Hematopoietic multipotent progenitor cell (in vitro differentiated cells): Measurements from ENCODE around the gene DISP2. TPM values are rescaled to one million over a fixed set of nuclear protein-coding genes. Genes with fewer than 3 reads are reported as not detected.

Source experiments
- DNase-seq, 3 donors: peaks; one replicate each; pipeline ENCODE4 v3.0.0-alpha.2; 2011 to 2015; ENCODE audit warnings: low read depth in 2 of 3, low spot score in 2 of 3
- total RNA-seq: library from RNA; depleted of rRNA; stranded (reverse); fragments of >200 nt; gene quantifications from one replicate; pipeline ENCODE4 v1.2.3, GENCODE V29; 2012

The DISP2 gene
- total RNA-seq, 1 donor = 0.54 TPM

GRCh38 chr15:40381818-40382529 is 24.0 kb downstream of the DISP2 start:
- no peak for DNase-seq

DNA sequence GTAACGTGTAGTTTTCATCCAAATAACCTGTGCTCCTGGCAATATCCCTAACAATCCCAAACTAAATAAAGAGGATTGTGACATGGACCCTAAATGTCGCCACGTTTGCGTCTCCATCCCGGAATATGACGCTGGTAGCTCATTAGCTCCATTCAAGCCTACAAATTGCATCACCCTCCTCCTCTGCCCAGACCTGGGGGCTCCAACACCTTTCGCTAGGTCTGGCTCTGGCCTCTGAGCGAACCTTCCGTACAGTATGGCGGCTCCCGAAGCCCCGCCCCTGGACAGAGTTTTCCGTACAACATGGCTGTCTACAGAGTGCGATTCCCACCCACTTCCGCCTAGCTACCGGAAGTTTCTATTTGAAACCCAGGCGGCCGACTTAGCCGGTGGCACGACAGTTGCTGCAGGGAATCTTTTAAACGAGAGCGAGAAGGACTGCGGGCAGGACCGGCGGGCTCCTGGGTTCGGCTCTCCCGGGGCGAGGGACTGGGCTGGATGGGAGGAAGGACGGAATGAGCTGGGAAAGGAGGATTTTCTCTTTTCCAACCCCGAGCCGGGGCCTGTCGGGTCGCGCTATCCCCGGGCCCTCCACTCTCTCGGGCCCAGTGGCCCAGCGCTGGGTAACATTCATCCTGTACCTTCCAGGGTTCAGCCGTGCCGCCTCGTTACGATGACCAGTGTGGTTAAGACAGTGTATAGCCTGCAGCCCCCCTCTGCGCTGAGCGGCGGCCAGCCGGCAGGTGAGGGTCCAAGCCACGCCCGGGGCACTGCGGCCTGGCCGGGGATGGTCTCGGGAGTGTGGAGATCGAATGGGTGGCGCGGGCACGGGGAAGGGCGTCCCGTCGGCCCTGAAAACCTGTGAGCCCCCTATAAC is 24.8 kb downstream of the DISP2 start, which contains the start of gene KNSTRN:
KNSTRN (plus strand) TSS at position 142 of the 877 bp plus-strand sequence; CDS start at position 257, 115 bp downstream.
- DNase-seq = peak; percentile 74 to 96 (median 90)

DNA sequence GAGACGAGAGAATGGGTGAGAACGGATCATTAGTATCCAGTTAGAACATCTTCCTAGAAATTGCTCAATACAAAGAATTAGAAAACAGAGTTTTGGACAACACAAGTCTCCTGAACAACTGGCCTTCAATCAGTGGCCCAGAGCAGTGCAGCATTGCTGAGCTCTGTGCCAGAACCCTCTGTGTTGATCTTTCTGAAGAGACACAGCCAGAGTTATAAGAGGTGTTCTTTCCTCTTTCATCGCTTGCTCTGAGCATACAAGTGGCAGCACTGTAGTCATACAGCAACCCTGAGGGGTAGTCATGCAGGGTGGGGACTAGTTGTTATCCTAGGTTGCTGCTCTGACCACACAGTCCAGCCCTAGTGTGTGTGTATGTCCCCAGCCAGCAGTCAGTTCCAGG is 28.5 kb downstream of the DISP2 start:
- no peak for DNase-seq

DNA sequence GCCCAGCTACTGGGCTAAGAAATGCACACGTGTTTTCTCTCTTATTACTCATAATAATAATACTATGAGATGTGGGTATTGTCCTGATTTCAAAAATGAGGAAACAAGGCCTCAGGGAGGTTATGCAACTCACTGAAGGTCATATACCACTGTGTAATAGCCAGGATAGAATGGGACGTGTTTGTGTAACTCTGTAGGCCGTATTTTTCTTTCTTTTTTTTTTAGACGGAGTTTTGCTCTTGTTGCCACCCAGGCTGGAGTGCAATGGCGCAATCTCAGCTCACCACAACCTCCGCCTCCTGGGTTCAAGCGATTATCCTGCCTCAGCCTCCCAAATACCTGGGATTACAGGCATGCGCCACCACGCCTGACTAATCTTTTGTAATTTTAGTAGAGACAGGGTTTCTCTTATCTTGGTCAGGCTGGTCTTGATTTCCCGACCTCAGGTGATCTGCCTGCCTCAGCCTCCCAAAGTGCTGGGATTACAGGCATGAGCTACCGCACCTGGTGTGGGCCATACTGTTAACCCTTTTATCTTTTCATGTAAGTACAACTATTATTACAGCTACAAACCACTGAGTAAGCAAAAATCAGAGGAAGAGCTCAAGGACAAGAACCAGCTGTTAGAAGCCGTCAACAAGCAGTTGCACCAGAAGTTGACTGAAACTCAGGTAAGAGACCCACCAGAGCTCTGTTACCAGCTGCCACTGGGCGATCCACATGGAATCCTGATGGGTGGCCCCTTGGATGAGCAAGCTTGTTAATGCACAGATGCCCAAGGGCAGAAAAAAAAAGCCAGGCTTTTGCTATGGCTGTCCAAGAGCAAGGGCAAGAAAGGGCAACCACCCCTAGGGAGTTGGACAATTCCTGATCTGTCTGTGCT is 31.2 kb downstream of the DISP2 start:
- no peak for DNase-seq

DNA sequence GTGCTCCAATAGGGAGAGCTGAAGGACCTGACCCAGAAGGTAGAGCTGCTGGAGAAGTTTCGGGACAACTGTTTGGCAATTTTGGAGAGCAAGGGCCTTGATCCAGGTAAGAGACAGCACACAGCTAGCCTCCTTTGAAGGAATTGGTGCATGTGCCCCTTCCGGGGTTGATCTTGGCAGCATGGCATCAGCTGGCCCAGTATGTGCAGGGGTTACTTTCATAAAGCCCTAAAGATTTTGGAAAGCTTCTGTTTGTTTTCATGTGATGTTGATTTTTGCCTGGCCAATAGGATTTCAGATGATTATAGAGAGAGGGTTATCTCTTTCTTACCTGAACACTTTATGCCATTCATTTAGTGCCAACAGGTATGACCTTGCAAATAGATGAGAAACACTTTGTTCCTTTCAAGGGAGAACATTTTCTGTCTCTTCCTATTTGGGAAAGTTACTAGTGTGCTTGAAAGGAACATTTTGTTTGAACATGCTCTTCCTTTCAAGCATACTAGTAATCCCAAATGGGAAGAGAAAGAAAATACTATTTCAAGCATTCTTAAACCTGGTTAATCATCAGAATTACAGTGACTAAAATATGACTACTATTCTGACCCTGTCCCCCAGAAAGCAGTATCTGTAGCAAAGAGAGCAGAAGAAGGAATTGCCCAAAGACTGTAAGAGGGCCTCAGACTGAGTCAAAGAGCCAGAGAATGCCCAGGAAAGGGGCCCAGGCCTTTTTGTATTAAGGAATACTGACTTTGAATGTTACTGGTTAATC is 32.0 kb downstream of the DISP2 start:
- no peak for DNase-seq

- DNase-seq = no peak
Observed at GRCh38 chr15:40392986-40393948, 35.2 kb downstream of the DISP2 start.

- DNase-seq = no peak
Observed at GRCh38 chr15:40397688-40398412, 39.8 kb downstream of the DISP2 start.

DNA sequence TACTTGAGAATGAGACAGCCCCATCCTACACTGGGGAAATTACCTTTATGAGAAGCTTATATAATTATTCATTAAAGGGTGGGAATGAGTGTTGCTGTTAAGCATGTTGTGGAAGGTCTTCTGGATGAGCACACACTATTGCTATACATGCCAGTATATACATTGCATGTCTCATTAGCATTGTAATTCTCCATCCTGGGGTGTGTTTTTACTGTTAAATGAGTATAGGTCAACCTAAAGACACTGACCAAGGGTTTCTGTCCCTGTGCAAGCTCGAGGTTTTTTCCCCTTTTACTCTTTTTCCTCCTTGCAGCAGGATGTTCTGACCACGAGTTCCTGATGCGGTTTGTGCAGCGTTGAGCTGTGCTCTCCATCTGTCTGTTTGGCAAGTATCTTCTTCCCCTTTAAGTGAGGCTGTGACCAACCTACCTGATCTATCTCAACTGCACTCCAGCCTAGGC is 40.4 kb downstream of the DISP2 start:
- peak in 2 of 3 donors; percentile 70 to 74 for DNase-seq

GRCh38 chr15:40399370-40399769 is 41.4 kb downstream of the DISP2 start:
- no peak for DNase-seq

- DNase-seq = peak; percentile 53 to 96 (median 92)
Observed at GRCh38 chr15:40405501-40406381, 47.7 kb downstream of the DISP2 start, which contains the start of gene IVD. Gene IVD, plus strand, starts transcription at chr15:40405795. Its CDS starts 33 bp downstream, at chr15:40405828.

- DNase-seq = no peak
Observed at GRCh38 chr15:40407330-40407990, 49.4 kb downstream of the DISP2 start.

DNA sequence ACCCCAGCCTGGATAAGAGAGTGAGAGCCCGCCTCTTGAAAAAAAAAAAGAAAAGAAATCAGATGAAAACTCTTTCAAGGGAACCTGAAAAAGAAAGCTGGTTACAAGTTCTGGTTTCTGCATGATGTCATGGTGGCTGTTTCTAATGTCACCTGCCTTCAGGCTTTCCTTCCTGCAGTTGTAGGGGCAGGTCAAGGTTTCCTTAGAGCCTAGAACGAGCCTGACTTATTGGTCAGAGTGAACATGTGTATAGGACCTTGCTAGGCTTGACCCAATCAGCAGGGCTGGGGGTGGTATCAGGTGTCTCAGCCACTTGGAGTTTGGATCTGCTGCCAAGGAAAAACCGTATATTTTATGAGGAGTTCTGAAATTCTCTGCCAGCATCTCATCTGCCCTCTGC is 51.3 kb downstream of the DISP2 start:
- DNase-seq = no peak

DNA sequence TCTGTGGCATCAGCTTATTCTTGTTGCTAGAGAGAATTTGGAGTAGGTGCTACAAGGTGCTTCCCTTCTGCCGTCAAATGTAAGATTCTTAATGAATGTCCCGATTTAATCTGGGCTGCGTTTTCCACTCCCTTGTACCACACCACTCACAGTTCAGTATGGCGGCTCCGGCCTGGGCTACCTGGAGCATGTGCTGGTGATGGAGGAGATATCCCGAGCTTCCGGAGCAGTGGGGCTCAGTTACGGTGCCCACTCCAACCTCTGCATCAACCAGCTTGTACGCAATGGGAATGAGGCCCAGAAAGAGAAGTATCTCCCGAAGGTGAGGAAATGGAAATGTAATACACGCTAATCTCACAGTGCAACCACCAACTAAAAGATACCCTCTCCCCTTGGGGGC is 52.5 kb downstream of the DISP2 start:
- DNase-seq = no peak

DNA sequence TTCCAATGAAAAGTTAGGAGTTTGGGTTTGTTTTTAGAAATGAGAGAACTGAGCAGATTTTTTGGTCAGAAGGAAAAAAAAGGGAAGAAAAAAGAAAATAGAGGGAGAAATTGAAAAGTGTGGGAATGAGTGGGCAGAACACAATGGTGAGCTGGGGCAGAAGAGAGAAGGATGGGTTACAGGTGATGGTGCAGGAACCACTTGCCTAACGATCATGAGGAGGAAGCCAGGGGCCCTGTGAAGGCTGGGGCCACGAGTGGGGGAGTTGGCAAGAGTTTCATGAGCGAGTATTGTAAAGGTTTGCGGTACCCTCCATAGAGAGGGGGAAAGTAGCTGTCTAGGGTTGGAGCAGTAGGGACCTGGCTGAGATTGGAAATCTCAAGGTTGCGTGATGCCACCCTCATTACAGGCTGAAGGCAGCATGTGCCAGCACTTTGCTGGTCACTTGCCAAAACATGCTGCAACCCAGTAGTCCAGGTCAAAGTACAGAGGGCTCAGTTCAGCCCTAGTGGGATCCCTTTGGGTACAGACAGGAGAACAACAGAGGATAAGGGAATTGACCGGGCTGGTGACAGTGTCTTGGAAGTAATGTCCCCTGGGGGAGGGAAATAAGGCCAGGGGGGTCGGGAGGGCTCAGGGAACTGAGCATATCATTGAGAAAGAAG is 54.2 kb downstream of the DISP2 start:
- no peak for DNase-seq

- DNase-seq = no peak
Observed at GRCh38 chr15:40413036-40413435, 55.0 kb downstream of the DISP2 start.

DNA sequence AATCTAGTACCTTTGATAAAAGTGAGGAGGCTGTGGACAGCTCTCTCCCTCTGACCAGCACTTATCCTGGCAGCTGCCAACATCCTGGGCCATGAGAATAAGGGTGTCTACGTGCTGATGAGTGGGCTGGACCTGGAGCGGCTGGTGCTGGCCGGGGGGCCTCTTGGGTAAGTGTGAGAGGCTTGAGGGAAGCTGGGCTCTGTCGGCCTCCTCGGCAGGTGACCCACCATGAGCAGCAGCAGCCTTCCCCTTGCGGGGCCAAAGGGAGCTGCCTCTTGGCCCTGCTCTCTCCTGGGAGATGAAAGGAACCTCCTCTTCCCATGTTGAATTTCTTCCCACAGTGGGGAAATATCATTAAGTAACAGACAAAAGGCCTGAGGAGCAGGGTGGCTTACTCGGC is 56.8 kb downstream of the DISP2 start:
- no peak for DNase-seq
